ENCODE data around the gene ACYP2. TPM values are rescaled to one million over a fixed set of nuclear protein-coding genes. Genes with fewer than 3 reads are reported as not detected.

Gene ACYP2
- total RNA-seq, 1 donor from 2014 or later: 10.1 TPM

DNA sequence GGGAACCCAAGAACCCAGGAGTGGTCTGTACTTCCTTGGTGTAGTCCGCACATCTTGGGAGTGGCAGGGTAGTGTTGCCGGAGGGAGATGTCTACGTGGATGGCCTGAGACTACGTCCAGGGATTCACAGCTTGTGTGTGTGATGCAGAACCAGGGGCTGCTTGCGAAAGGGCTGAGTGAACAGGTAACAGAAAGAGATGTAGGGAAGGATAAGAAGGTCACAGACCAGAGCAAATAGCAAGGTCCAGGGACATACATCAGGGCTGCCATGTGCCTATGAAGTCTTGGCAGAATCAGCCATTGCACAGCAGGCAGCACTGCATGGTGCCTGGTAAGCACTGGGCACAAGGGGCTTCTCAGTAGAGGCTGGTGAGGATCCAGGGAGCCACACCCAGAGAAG, 71.9 kb downstream of the ACYP2 start:
- Mint-ChIP-seq H3K4me1 (ENCODE audit: unreplicated experiment) (peaks cover 4% of the 10 kb centered on the region), H3K27ac (no peak overlapping the region), H3K36me3 (no peaks in the 10 kb centered on the region), H3K27me3 (no peaks in the 10 kb centered on the region), H3K4me3 (no peak overlapping the region), H3K9me3 (no peaks in the 10 kb centered on the region)
- TF ChIP-seq, protein P1, sequence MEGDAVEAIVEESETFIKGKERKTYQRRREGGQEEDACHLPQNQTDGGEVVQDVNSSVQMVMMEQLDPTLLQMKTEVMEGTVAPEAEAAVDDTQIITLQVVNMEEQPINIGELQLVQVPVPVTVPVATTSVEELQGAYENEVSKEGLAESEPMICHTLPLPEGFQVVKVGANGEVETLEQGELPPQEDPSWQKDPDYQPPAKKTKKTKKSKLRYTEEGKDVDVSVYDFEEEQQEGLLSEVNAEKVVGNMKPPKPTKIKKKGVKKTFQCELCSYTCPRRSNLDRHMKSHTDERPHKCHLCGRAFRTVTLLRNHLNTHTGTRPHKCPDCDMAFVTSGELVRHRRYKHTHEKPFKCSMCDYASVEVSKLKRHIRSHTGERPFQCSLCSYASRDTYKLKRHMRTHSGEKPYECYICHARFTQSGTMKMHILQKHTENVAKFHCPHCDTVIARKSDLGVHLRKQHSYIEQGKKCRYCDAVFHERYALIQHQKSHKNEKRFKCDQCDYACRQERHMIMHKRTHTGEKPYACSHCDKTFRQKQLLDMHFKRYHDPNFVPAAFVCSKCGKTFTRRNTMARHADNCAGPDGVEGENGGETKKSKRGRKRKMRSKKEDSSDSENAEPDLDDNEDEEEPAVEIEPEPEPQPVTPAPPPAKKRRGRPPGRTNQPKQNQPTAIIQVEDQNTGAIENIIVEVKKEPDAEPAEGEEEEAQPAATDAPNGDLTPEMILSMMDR (conservative IDR thresholded peaks at IDR 0.05): no peak
- no peak for DNase-seq (ENCODE audit: extremely low spot score, unreplicated experiment)

DNA sequence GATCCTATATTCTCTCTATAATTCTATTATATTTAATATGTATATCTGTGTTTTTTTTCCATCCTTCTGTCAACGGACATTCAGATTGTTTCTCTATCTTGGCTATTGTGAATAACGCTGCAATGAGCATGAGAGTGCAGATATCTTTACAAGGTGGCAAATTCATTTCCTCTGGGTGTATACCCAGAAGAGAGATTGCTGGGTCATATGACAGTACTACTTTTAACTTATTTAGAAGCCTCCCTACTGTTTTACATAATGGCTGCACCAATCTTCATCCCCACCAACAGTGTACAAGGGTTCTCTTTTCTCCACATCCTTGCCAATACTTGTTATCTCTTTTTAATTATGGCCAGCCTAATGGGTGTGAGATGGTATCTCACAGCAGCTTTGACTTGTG, 74.1 kb downstream of the ACYP2 start:
- no peaks in the 10 kb centered on the region for H3K4me1 Mint-ChIP-seq (ENCODE audit: unreplicated experiment)
- no peak overlapping the region for H3K4me3 Mint-ChIP-seq
- DNase-seq (ENCODE audit: extremely low spot score, unreplicated experiment): no peak

DNA sequence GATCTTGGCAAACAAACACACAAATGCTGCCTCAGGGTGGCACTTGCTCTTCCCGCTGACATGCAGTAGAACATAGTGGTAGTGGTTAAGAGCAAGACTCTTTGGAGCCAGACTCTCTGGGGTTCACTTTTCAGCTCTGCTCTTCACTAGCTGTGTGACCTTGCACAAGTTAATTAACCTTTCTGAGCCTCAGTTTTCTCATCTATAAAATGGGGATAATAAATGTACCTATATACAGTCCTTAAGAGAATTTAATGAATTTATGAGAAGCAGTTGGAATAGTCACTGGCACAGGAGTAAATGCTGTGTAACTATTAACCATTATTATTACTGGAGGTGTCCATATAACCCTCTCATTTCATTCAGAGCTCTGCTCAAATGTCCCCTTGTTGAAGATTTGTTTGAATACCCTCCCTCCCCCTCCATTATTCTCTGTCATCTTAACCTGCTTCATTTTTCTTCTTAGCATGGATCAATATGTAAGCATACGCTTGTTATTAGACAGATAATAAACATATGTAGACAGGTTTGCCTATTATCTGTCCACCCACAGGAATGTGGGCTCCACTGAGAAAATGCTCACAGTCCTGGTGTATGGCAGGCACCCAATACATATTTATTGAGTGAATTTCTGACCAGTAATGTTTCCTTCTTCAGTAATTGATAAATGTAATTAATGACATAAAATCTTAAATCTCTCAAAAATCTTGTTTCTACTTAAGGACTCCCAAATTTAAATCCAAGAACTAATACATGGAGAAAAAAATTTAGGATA, 76.1 kb downstream of the ACYP2 start:
- DNase-seq (ENCODE audit: extremely low spot score, unreplicated experiment): no peak
- TF ChIP-seq, protein P1 (conservative IDR thresholded peaks at IDR 0.05): no peak
- no peaks in the 10 kb centered on the region for H3K36me3 Mint-ChIP-seq
- H3K27me3 Mint-ChIP-seq: no peaks in the 10 kb centered on the region
- no peak overlapping the region for H3K4me3 Mint-ChIP-seq
- H3K9me3 Mint-ChIP-seq: no peaks in the 10 kb centered on the region
- H3K4me1 Mint-ChIP-seq (ENCODE audit: unreplicated experiment): no peaks in the 10 kb centered on the region
- H3K27ac Mint-ChIP-seq: no peak overlapping the region

More for the DNA sequence above, 74.1 kb downstream of the ACYP2 start:
- H3K36me3 Mint-ChIP-seq: no peaks in the 10 kb centered on the region
- no peaks in the 10 kb centered on the region for H3K27me3 Mint-ChIP-seq
- no peaks in the 10 kb centered on the region for H3K9me3 Mint-ChIP-seq
- TF ChIP-seq, protein P1 (conservative IDR thresholded peaks at IDR 0.05): no peak
- no peak overlapping the region for H3K27ac Mint-ChIP-seq

DNA sequence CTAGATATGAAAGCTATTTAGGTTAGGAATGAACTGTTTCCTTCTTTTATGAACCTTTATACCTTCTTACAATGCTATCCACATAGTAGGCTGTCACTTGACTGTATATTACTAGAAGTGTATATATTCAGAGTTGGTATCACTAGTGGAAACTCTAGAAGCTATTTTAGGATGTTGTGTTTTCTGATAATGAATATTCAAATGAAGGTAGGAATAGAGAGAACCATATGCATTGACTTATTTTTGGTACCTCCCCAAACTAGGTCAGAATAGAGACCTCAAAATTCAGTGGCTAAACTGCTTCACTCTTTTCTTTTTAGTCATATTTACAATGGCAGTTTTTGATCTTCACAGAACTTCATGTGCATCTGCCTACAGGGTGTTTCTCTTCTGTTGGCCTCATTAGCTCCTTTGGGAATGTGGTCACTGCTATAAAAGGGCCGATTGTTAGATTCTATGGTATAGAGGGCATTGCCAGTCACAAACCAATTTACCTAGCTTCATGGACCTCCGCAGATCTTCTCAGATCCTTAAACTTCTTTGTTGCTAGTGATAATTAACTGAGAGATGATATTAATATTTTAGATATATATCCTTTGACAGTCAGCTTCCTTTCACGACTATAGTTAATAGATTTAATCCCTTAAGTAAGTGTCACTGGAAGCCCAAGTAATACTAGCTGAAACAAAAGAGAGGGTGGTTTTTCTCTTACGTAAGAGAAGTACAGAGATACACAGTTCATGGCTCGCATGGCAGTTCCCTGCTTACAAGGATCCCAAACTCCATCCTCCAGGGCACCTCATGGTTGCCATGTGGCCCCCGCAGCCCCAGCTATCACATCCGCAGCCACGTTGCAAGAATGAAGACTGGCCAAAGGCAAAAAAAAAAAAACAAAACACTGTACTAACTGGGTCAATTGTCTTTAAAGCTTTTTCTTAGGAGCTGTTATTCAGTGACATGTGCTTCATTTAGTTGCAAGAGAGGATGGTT, 79.6 kb downstream of the ACYP2 start:
- Mint-ChIP-seq H3K36me3 (no peaks in the 10 kb centered on the region), H3K4me1 (ENCODE audit: unreplicated experiment) (no peaks in the 10 kb centered on the region), H3K27ac (no peak overlapping the region), H3K9me3 (no peaks in the 10 kb centered on the region), H3K4me3 (no peak overlapping the region), H3K27me3 (no peaks in the 10 kb centered on the region)
- no peak for DNase-seq (ENCODE audit: extremely low spot score, unreplicated experiment)
- TF ChIP-seq, protein P1 (conservative IDR thresholded peaks at IDR 0.05): no peak

DNA sequence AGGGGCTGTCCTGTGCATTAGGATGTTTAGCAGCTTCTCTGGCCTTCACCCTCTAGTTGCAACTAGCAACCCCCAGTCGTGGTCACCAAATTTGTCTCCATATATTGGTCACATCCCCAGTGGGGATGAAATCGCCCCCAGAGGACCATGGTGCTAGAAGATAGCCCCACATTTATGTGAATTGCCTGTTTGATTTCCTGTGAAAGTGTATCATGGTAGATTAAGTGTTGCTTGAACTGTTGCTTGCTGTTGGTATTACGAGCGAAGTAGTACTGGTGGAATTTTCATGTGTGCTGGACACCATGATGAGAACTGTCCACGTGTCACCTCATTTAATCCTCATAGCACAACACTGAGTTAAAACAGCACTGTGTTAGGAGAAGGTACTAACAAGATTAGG, 81.2 kb downstream of the ACYP2 start:
- TF ChIP-seq, protein P1 (conservative IDR thresholded peaks at IDR 0.05): no peak
- Mint-ChIP-seq H3K4me1 (ENCODE audit: unreplicated experiment) (no peaks in the 10 kb centered on the region), H3K9me3 (no peaks in the 10 kb centered on the region), H3K27me3 (no peaks in the 10 kb centered on the region), H3K36me3 (no peaks in the 10 kb centered on the region), H3K4me3 (no peak overlapping the region), H3K27ac (no peak overlapping the region)
- DNase-seq (ENCODE audit: extremely low spot score, unreplicated experiment): no peak
